ENCODE measurements around the gene AGL.

The AGL gene

DNA sequence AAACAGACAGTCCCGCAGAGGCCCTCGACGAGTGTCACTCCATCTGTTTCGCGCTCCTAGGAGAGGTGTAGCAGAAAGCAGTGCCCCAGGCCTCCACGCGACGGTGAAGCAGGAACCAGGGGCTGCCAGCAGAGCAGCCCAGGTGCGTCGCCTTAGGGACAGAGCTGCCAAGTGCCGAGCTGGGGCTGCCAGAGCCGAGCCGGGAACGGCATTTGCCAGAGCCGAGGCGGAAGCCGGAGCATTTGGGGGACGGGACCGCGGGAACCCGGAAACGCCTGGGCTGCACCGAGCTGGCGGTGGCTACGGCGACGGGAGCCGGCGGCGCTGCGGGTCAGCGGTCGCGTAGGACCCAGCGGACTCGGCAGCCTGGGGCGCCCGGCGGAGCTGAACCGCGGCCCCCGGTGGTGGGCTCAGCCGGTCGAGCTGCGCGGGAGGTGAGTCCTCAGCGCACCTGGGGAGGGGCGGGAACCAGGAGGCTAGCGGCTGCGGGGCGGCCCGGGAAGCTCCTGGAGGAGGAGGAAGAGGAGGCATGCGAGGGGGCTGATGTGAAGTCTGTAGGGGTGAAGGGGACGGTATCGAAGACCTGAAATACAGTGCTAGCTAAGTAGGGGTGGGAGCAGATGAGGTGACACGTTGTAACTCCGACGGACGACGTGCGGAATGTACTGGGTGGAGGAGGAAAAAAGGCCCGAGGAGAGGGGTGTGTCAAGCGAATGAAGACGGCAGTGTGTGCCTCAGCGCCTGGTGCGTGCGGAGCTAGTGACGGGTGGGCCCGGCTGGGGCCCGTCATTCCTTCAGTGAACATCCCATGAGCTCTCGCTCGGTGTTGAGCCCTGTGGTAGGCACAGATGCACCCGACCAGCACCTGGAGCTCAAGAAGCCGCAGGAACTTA lies 119.8 kb downstream of the AGL start, which contains the start of gene SLC35A3 (continued):
- TF ChIP-seq ZSCAN4 (tag by site-specific recombination; IDR thresholded peaks at IDR 0.05) (peak; percentile 87), YY2 (tag by site-specific recombination; IDR thresholded peaks at IDR 0.05) (no peak), ZNF416 (tag by site-specific recombination; IDR thresholded peaks at IDR 0.05) (no peak), EGR2 (tag by site-specific recombination; IDR thresholded peaks at IDR 0.05; ENCODE audit: low read depth) (peak; percentile 77), ZNF747 (tag by site-specific recombination; IDR thresholded peaks at IDR 0.05) (no peak), ZNF211 (tag by site-specific recombination; IDR thresholded peaks at IDR 0.05; ENCODE audit: low read depth) (no peak), ZNF114 (tag by site-specific recombination; IDR thresholded peaks at IDR 0.05) (no peak), ZNF350 (tag by site-specific recombination; IDR thresholded peaks at IDR 0.05) (no peak), MEIS1 (CRISPR knock-in tag; IDR thresholded peaks at IDR 0.05; ENCODE audit: borderline replicate concordance) (no peak), ZNF132 (tag by site-specific recombination; IDR thresholded peaks at IDR 0.05; ENCODE audit: borderline replicate concordance) (no peak), ZBTB11 (tag by site-specific recombination; conservative IDR thresholded peaks at IDR 0.05; ENCODE audit: low read depth) (peak; percentile 99), ZNF449 (tag by site-specific recombination; IDR thresholded peaks at IDR 0.05) (no peak), ZNF48 (tag by site-specific recombination; IDR thresholded peaks at IDR 0.05) (no peak), TRIM28 (IDR thresholded peaks at IDR 0.05; ENCODE audit: borderline replicate concordance, low read length) (peak; percentile 98), ZNF391 (tag by site-specific recombination; IDR thresholded peaks at IDR 0.05; ENCODE audit: borderline replicate concordance, low read depth) (peak; percentile 64; the same call in 1 of the 2 replicates), KLF9 (tag by site-specific recombination; IDR thresholded peaks at IDR 0.05; ENCODE audit: low read depth) (peak; percentile 97), ZNF791 (tag by site-specific recombination; IDR thresholded peaks at IDR 0.05) (no peak), ZNF280C (tag by site-specific recombination; IDR thresholded peaks at IDR 0.05) (no peak), ZXDB (tag by site-specific recombination; IDR thresholded peaks at IDR 0.05) (peak; percentile 93), ZSCAN16 (tag by site-specific recombination; IDR thresholded peaks at IDR 0.05) (no peak), ZNF670 (tag by site-specific recombination; IDR thresholded peaks at IDR 0.05; ENCODE audit: low read depth) (no peak), SCRT1 (tag by site-specific recombination; IDR thresholded peaks at IDR 0.05; ENCODE audit: borderline replicate concordance) (no peak), SP2 (tag by site-specific recombination; IDR thresholded peaks at IDR 0.05) (peak; percentile 59), ZSCAN30 (tag by site-specific recombination; IDR thresholded peaks at IDR 0.05) (peak; percentile 96)
- TF ChIP-seq, protein P1, sequence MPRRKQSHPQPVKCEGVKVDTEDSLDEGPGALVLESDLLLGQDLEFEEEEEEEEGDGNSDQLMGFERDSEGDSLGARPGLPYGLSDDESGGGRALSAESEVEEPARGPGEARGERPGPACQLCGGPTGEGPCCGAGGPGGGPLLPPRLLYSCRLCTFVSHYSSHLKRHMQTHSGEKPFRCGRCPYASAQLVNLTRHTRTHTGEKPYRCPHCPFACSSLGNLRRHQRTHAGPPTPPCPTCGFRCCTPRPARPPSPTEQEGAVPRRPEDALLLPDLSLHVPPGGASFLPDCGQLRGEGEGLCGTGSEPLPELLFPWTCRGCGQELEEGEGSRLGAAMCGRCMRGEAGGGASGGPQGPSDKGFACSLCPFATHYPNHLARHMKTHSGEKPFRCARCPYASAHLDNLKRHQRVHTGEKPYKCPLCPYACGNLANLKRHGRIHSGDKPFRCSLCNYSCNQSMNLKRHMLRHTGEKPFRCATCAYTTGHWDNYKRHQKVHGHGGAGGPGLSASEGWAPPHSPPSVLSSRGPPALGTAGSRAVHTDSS (tag by site-specific recombination; IDR thresholded peaks at IDR 0.05): peak; percentile 88
- TF ChIP-seq, protein P2, sequence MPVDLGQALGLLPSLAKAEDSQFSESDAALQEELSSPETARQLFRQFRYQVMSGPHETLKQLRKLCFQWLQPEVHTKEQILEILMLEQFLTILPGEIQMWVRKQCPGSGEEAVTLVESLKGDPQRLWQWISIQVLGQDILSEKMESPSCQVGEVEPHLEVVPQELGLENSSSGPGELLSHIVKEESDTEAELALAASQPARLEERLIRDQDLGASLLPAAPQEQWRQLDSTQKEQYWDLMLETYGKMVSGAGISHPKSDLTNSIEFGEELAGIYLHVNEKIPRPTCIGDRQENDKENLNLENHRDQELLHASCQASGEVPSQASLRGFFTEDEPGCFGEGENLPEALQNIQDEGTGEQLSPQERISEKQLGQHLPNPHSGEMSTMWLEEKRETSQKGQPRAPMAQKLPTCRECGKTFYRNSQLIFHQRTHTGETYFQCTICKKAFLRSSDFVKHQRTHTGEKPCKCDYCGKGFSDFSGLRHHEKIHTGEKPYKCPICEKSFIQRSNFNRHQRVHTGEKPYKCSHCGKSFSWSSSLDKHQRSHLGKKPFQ (tag by site-specific recombination; IDR thresholded peaks at IDR 0.05): 0 out of 2 replicates have a peak, but pooled peaks have one; percentile 23
